HG03442 (cell line): ENCODE data around the gene TCF20.

Experiments used
- ATAC-seq: cut with Tn5 transposase; IDR thresholded peaks from one replicate; pipeline ENCODE4 v1.9.1; 2021; ENCODE audit warnings: mild to moderate bottlenecking, moderate library complexity; ENCODE audit not compliant: unreplicated experiment

Gene TCF20

GRCh38 chr22:42283278-42284201 lies 13.1 kb upstream of the TCF20 start:
- ATAC-seq = no peak

- ATAC-seq = no peak
Observed at GRCh38 chr22:42282943-42283277, 12.5 kb upstream of the TCF20 start.

- no peak for ATAC-seq
Observed at GRCh38 chr22:42282252-42282942, 11.9 kb upstream of the TCF20 start.

- ATAC-seq = no peak
Observed at GRCh38 chr22:42281706-42282251, 11.3 kb upstream of the TCF20 start.

GRCh38 chr22:42281284-42281683 lies 10.8 kb upstream of the TCF20 start:
- ATAC-seq = no peak

GRCh38 chr22:42280836-42281235 lies 10.4 kb upstream of the TCF20 start:
- ATAC-seq = no peak

GRCh38 chr22:42280140-42280539 lies 9.7 kb upstream of the TCF20 start:
- ATAC-seq = no peak

GRCh38 chr22:42279425-42280020 lies 9.1 kb upstream of the TCF20 start:
- ATAC-seq = no peak

- ATAC-seq = no peak
Observed at GRCh38 chr22:42277988-42278776, 7.7 kb upstream of the TCF20 start.

GRCh38 chr22:42277232-42277753 lies 6.8 kb upstream of the TCF20 start:
- ATAC-seq = no peak

- no peak for ATAC-seq
Observed at GRCh38 chr22:42275970-42276369, 5.5 kb upstream of the TCF20 start.

GRCh38 chr22:42275176-42275575 lies 4.7 kb upstream of the TCF20 start:
- ATAC-seq = no peak

GRCh38 chr22:42273855-42274451 lies 3.5 kb upstream of the TCF20 start:
- ATAC-seq = no peak

- no peak for ATAC-seq
Observed at GRCh38 chr22:42272431-42272999, 2.1 kb upstream of the TCF20 start.

- no peak for ATAC-seq
Observed at GRCh38 chr22:42271906-42272305, 1.5 kb upstream of the TCF20 start.

GRCh38 chr22:42271191-42271813 lies 849 bp upstream of the TCF20 start:
- ATAC-seq = no peak

- ATAC-seq = no peak
Observed at GRCh38 chr22:42270176-42270509, 310 bp downstream of the TCF20 start.

- ATAC-seq = peak; percentile 31
Observed at GRCh38 chr22:42269432-42270175, 849 bp downstream of the TCF20 start.
